H1 (cell line): ENCODE results near the gene HRH2. TPM values are rescaled to one million over a fixed set of nuclear protein-coding genes. Genes with fewer than 3 reads are reported as not detected.
A peak's percentile ranks its signal among the peaks of the same experiment; 100 is the strongest.

ENCODE experiments used
- CTCF ChIA-PET: fragments of 300-600 bp; sonication (Branson Sonifier 250); formaldehyde crosslinking; loops from one replicate; lab custom pipeline; 2021; ENCODE audit not compliant: partially characterized antibody; lab: Charles Lee
- POLR2A ChIA-PET: fragments of 300-600 bp; sonication (Branson Sonifier 250); formaldehyde crosslinking; loops from one replicate; lab custom pipeline; 2021; ENCODE audit warnings: inconsistent platforms; ENCODE audit not compliant: partially characterized antibody; lab: Charles Lee
- DNase-seq, 2 experiments: peaks; one replicate each; pipeline versions ENCODE4 v3.0.0 to v3.0.0-alpha.2; 2010 to 2022; ENCODE audit warnings: low spot score in 2 of 2, low read depth in 1 of 2, mixed read lengths in 1 of 2
- FAIRE-seq: peaks from 2 replicates; lab custom pipeline; 2011; peaks lifted over from hg19 to GRCh38; lab: Jason Lieb, UNC
- H2AFZ ChIP-seq: 2 replicates; pipeline ENCODE4 v1.8.1; 2012; ENCODE audit warnings: low read length, inconsistent platforms
- H2AK5ac ChIP-seq: 2 replicates; pipeline ENCODE4 v1.6.1; 2013; ENCODE audit warnings: low read depth, low read length
- H2BK120ac ChIP-seq: replicated peaks from 2 replicates; pipeline ENCODE3; 2013; ENCODE audit warnings: low read depth, low read length, inconsistent platforms
- H2BK12ac ChIP-seq: 2 replicates; pipeline ENCODE4 v1.6.1; 2013; ENCODE audit warnings: low read depth, low read length
- H2BK15ac ChIP-seq: 2 replicates; pipeline ENCODE4 v1.6.1; 2013; ENCODE audit warnings: low read length
- H2BK20ac ChIP-seq: 2 replicates; pipeline ENCODE4 v1.6.1; 2013; ENCODE audit warnings: low read length
- H2BK5ac ChIP-seq: 2 replicates; pipeline ENCODE4 v1.6.1; 2013; ENCODE audit warnings: low read depth, low read length
- H3K14ac ChIP-seq: 2 replicates; pipeline ENCODE4 v1.6.1; 2013; ENCODE audit warnings: inconsistent platforms; ENCODE audit not compliant: insufficient read length
- H3K18ac ChIP-seq: 2 replicates; pipeline ENCODE4 v1.6.1; 2013; ENCODE audit warnings: low read length; ENCODE audit errors: extremely low read depth
- H3K23ac ChIP-seq: 2 replicates; pipeline ENCODE4 v1.6.1; 2013; ENCODE audit warnings: inconsistent platforms; ENCODE audit not compliant: insufficient read length
- H3K23me2 ChIP-seq: 2 replicates; pipeline ENCODE4 v1.6.1; 2013; ENCODE audit warnings: low read depth, low read length
- H3K27ac ChIP-seq: 2 replicates; pipeline ENCODE4 v1.6.1; 2011; ENCODE audit warnings: low read depth, low read length, inconsistent platforms
- H3K27me3 ChIP-seq, 4 experiments: replicated peaks in 1 of 4; 1 replicate in 1 of 4; 2 replicates in 3 of 4; pipeline versions ENCODE4 v1.6.1 to v1.8.1; 2011 to 2013; ENCODE audit warnings: low read length in 3 of 4, mild to moderate bottlenecking in 3 of 4, inconsistent platforms in 2 of 4, mixed read lengths in 2 of 4, moderate library complexity in 1 of 4; ENCODE audit not compliant: control insufficient read depth in 3 of 4, insufficient read depth in 3 of 4; ENCODE audit errors: extremely low read depth in 1 of 4
- H3K36me3 ChIP-seq, 4 experiments: 2 replicates each; pipeline versions ENCODE4 v1.6.1 to v1.8.1; 2011 to 2013; ENCODE audit warnings: mild to moderate bottlenecking in 4 of 4, low read length in 3 of 4, moderate library complexity in 2 of 4, control low read depth in 1 of 4, inconsistent platforms in 1 of 4; ENCODE audit not compliant: insufficient read depth in 4 of 4, control insufficient read depth in 2 of 4
- H3K4ac ChIP-seq: replicated peaks from 2 replicates; pipeline ENCODE3; 2013; ENCODE audit warnings: low read length, low read depth, mixed read lengths, inconsistent platforms; ENCODE audit not compliant: insufficient read length
- H3K4me1 ChIP-seq, 4 experiments: replicated peaks in 1 of 4; 1 replicate in 1 of 4; 2 replicates in 3 of 4; pipeline versions ENCODE4 v1.6.1 to v1.8.1; 2011 to 2013; ENCODE audit warnings: low read length in 3 of 4, inconsistent platforms in 2 of 4, mixed read lengths in 1 of 4; ENCODE audit not compliant: insufficient read depth in 4 of 4, control insufficient read depth in 3 of 4
- H3K4me2 ChIP-seq, 2 experiments: 2 replicates each; pipeline versions ENCODE4 v1.6.1 to v1.8.1; 2011 to 2013; ENCODE audit warnings: low read depth in 2 of 2, low read length in 2 of 2, control low read depth in 1 of 2, inconsistent platforms in 1 of 2, mild to moderate bottlenecking in 1 of 2; ENCODE audit not compliant: insufficient read depth in 1 of 2
- H3K4me3 ChIP-seq, 4 experiments: fragments of 200-600, 300-600 bp in 1 of 4; sonication (generic), shearing (Covaris generic), sonication (Bioruptor Twin) in 1 of 4; 2 replicates each; pipeline versions ENCODE4 v1.5.1 to v1.8.1; 2011 to 2016; ENCODE audit warnings: low read length in 4 of 4, low read depth in 3 of 4, control low read depth in 2 of 4, inconsistent platforms in 2 of 4, mild to moderate bottlenecking in 2 of 4, mixed read lengths in 1 of 4, moderate library complexity in 1 of 4; ENCODE audit not compliant: insufficient read depth in 2 of 4; ENCODE audit errors: extremely low read depth in 1 of 4
- H3K56ac ChIP-seq: replicated peaks from 2 replicates; pipeline ENCODE3; 2013; ENCODE audit warnings: low read depth, mild to moderate bottlenecking, mixed read lengths, low read length, inconsistent platforms; ENCODE audit not compliant: insufficient read length
- H3K79me1 ChIP-seq: 2 replicates; pipeline ENCODE4 v1.6.1; 2013; ENCODE audit warnings: low read depth, low read length, control low read depth
- H3K79me2 ChIP-seq, 2 experiments: 2 replicates each; pipeline versions ENCODE4 v1.6.1 to v1.8.1; 2012 to 2013; ENCODE audit warnings: low read length in 2 of 2, mild to moderate bottlenecking in 2 of 2, inconsistent platforms in 1 of 2; ENCODE audit not compliant: insufficient read depth in 2 of 2, control insufficient read depth in 1 of 2
- H3K9ac ChIP-seq, 4 experiments: replicated peaks in 1 of 4; 1 replicate in 1 of 4; 2 replicates in 3 of 4; pipeline versions ENCODE4 v1.6.1 to v1.8.1; 2011 to 2013; ENCODE audit warnings: low read depth in 3 of 4, low read length in 3 of 4, control low read depth in 2 of 4, mild to moderate bottlenecking in 2 of 4, moderate library complexity in 2 of 4, inconsistent platforms in 1 of 4; ENCODE audit errors: extremely low read depth in 1 of 4
- H3K9me3 ChIP-seq, 2 experiments: 2 replicates each; pipeline versions ENCODE4 v1.6.1 to v1.8.1; 2012 to 2013; ENCODE audit warnings: mild to moderate bottlenecking in 2 of 2, moderate library complexity in 2 of 2, control low read depth in 1 of 2, inconsistent platforms in 1 of 2, low read depth in 1 of 2, low read length in 1 of 2, mixed read lengths in 1 of 2; ENCODE audit not compliant: insufficient read depth in 2 of 2
- H4K20me1 ChIP-seq, 2 experiments: replicated peaks in 1 of 2; 2 replicates each; pipeline versions ENCODE3 to v1.8.1; 2011 to 2013; ENCODE audit warnings: inconsistent platforms in 2 of 2, low read length in 2 of 2, mild to moderate bottlenecking in 1 of 2; ENCODE audit not compliant: insufficient read depth in 2 of 2, control insufficient read depth in 1 of 2
- H4K5ac ChIP-seq: 2 replicates; pipeline ENCODE4 v1.6.1; 2013; ENCODE audit warnings: low read length, low read depth, mixed read lengths, inconsistent platforms; ENCODE audit not compliant: insufficient read length
- H4K8ac ChIP-seq: 2 replicates; pipeline ENCODE4 v1.8.0; 2013; ENCODE audit warnings: mild to moderate bottlenecking, moderate library complexity, low read length, inconsistent platforms; ENCODE audit not compliant: insufficient read depth; ENCODE audit errors: extremely low read depth
- H4K91ac ChIP-seq: replicated peaks from 2 replicates; pipeline ENCODE3; 2013; ENCODE audit warnings: low read length, mixed read lengths, inconsistent platforms; ENCODE audit not compliant: insufficient read length
- JUND ChIP-seq: IDR thresholded peaks from 2 replicates; pipeline ENCODE4 v1.6.1; 2011; ENCODE audit warnings: mild to moderate bottlenecking, improper control_type of control experiment, low read length
- POLR2A ChIP-seq, 2 experiments: IDR thresholded peaks; 1 replicate in 1 of 2; 2 replicates in 1 of 2; pipeline ENCODE4 v1.6.1; 2011; ENCODE audit warnings: low read depth in 2 of 2, low read length in 2 of 2, mild to moderate bottlenecking in 2 of 2; ENCODE audit errors: control extremely low read depth in 1 of 2
- SIN3A ChIP-seq, 2 experiments: IDR thresholded peaks in 1 of 2; conservative IDR thresholded peaks in 1 of 2; 2 replicates each; pipeline ENCODE4 v1.6.1; 2011 to 2012; ENCODE audit warnings: low read length in 2 of 2, improper control_type of control experiment in 1 of 2, low read depth in 1 of 2, mild to moderate bottlenecking in 1 of 2
- WGBS, 2 experiments: shearing (Covaris generic) in 1 of 2; methylation state at CpG; one replicate each; pipeline versions ENCODE4 v1.1.6 to v1.1.7; 2013 to 2015; ENCODE audit warnings: low lambda C conversion rate in 2 of 2, mixed read lengths in 2 of 2, inconsistent platforms in 1 of 2, low coverage in 1 of 2, missing lambda C conversion rate in 1 of 2; ENCODE audit not compliant: insufficient replicate concordance in 2 of 2, insufficient coverage in 1 of 2, insufficient read length in 1 of 2; ENCODE audit errors: extremely low coverage in 1 of 2, missing lambda C conversion rate in 1 of 2; 5-methylcytosine and 5-hydroxymethylcytosine counted together
- polyA plus RNA-seq, 7 experiments: library from polyadenylated mRNA; depleted of rRNA in 3 of 7; stranded (reverse) in 5 of 7; unstranded in 2 of 7; fragments of >200 nt in 5 of 7; fragments of 200-250 nt in 2 of 7; gene quantifications; 1 replicate in 5 of 7; 2 replicates in 1 of 7; 4 replicates in 1 of 7; pipeline versions ENCODE4 v1.2.1 to v1.2.3, GENCODE V29; 2011 to 2013; ENCODE audit warnings: missing spikeins in 2 of 7, mixed read lengths in 2 of 7
- total RNA-seq: library from RNA; stranded (reverse); fragmentation: NEBNext Ultra II Directional; extraction: Animal tissue kit (Norgen Biotek cat#: 25700); gene quantifications from 2 replicates; pipeline ENCODE4 v1.2.1, GENCODE V29; 2021

The HRH2 gene
- total and polyA plus RNA-seq, 2 of the 8 experiments (the other 6 are each of a cell fraction or from before 2014, with no cell fraction given): 7.8 to 8.1 TPM

GRCh38 chr5:175742290-175742994, 84.6 kb downstream of the HRH2 start:
- TF ChIP-seq SIN3A (conservative IDR thresholded peaks at IDR 0.05 in 1 of 2, IDR thresholded peaks at IDR 0.05 in 1 of 2; ENCODE audit: low read depth in 1 of 2, low read length in 2 of 2): no peak
- TF ChIP-seq JUND: no peak
- TF ChIP-seq POLR2A (IDR thresholded peaks at IDR 0.05; ENCODE audit: control extremely low read depth in 1 of 2, low read depth in 2 of 2, low read length in 2 of 2): no peak
- Histone ChIP-seq H4K5ac (no peak overlapping the region), H4K91ac (no peak overlapping the region), H3K14ac (no peak overlapping the region), H3K79me1 (no peaks in the 10 kb centered on the region), H3K9ac (no peak overlapping the region), H3K36me3 (no peaks in the 10 kb centered on the region), H2BK20ac (no peak overlapping the region), H4K20me1 (peaks cover 0 to 3% of the 10 kb centered on the region in 2 experiments), H3K79me2 (no peaks in the 10 kb centered on the region), H3K27me3 (0 out of 7 replicates have a peak, but pooled peaks cover 0 to 5% (median under 1%) of the 10 kb centered on the region in 4 experiments), H3K23ac (no peak overlapping the region), H2BK120ac (no peak overlapping the region), H3K4me2 (no peak overlapping the region), H3K56ac (no peak overlapping the region), H3K9me3 (no peaks in the 10 kb centered on the region), H3K4me3 (no peak overlapping the region), H2BK15ac (no peak overlapping the region), H2BK5ac (no peak overlapping the region), H3K27ac (no peak overlapping the region), H2AK5ac (no peak overlapping the region), H2BK12ac (no peak overlapping the region), H4K8ac (no peak overlapping the region), H3K23me2 (no peaks in the 10 kb centered on the region), H3K4ac (no peak overlapping the region), H2AFZ (no peak overlapping the region), H3K18ac (no peak overlapping the region), H3K4me1 (peaks cover 0 to 2% (median under 1%) of the 10 kb centered on the region in 4 experiments; a peak in 1 of 7 replicates)
- peak in 1 of 2 experiments; percentile 22 for DNase-seq
- POLR2A ChIA-PET: no interaction called here
- WGBS, 2 experiments: 81% methylated on average over 10 of the region's 10 CpGs; no CpG with 5 or more reads in 1 of the 2 experiments
- no peak for FAIRE-seq
- CTCF ChIA-PET: interaction anchor here (0.6 to 3.3 kb wide), 8 partner anchors 12 to 279 kb away, joined by 3 to 18 read pairs (median 4); no protein-coding TSS in a partner anchor
